GM10847 (cell line): Measurements from ENCODE around the gene C1orf226.

Source experiments
- POLR2A ChIP-seq: IDR thresholded peaks from 2 replicates; pipeline ENCODE4 v1.6.1; 2011; ENCODE audit not compliant: insufficient read length; ENCODE audit errors: extremely low read depth

C1orf226 gene

DNA sequence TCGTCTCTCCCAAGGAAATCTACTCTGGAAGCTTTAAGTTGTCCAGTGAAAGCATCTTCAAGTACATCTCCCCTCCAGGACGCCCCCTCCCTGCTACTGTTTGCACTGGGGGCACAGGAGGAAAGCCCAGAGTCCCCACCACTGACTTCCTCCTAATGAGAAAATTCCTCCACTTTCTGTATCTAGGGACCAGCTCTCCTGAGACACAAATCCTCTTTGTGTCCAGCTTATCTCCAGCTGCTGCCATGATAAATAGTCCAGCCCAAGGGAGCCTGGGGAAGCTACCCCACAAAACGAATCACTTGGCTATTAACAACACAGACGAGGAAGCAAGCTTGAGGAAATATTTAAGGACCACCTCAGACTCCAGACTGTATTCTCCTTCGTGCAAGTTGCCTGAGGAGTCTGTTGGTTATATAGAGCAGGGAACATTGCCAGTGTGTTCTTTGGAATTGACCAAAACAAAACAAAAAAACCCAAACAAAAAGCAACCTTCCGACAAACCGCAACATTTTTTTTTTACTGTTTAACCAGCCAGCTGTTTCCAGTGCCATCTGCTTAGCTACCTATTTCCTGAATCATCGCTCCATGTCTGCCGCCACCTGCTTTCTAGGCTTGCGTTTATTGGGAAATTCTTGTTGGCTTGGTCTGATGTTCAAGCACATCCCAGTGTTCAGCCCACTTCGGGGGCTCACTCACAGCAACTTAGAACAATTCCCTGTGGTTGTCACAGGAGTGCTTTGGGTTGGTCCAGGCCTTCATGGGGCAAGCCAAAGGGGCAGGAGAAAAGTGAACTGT lies 7.7 kb downstream of the C1orf226 start:
- TF ChIP-seq POLR2A: no peak

DNA sequence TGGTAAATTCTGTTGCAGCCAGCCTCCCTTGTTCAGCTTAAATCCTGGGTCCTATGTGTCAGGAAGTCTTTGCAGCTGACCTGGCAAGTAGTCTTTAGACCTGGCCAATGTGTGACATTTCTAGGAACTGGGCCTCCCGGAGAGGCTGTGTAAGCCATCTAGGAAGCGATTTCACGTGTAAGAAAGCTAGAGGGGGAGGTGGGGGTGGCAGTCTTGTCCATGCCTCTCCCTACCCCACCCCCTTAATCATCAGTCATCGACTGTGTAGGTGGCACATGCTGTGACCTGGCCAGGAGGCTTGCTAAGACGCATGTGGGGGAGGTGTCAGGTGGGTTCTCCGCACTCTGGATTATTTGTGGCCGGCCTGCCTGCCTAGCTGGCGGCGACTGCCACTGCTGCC lies 8.4 kb downstream of the C1orf226 start:
- TF ChIP-seq POLR2A: no peak

DNA sequence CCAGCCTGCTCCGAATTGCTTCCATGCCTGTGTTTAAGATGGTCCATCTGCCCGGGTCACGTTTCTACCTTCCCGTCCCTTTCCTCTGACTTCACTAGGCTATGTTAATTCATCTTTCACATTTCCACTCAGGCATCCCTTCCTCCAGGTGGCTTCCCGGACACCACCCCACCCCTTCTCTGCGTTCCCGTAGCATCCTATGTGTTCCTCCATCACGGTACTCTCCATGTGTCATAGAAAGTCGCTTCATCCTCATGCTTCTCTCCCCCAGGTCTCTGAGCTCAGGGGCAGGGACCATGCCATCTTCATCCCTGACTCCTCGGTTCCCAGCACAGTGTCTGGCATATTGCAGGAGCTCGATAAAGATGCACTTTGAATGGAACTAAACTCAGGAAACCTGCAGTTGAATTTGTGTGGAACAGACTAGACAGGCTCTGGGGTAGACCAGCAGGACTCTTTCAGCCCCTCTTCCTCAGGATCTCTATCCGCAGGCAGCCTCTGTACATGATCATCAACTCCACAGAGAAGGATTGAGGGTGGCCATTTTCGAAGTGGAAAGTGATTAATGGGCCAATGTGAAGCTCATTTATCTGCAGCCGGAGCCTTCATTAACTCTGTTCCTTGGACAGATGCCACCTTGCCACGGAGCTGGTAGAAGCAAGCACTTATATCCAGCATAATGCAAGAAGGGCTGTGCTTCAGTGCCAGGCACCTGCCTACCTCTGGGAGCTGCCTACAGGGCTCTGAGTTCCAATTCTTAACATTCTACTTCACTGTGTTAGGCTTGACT lies 9.1 kb downstream of the C1orf226 start:
- TF ChIP-seq POLR2A: no peak

DNA sequence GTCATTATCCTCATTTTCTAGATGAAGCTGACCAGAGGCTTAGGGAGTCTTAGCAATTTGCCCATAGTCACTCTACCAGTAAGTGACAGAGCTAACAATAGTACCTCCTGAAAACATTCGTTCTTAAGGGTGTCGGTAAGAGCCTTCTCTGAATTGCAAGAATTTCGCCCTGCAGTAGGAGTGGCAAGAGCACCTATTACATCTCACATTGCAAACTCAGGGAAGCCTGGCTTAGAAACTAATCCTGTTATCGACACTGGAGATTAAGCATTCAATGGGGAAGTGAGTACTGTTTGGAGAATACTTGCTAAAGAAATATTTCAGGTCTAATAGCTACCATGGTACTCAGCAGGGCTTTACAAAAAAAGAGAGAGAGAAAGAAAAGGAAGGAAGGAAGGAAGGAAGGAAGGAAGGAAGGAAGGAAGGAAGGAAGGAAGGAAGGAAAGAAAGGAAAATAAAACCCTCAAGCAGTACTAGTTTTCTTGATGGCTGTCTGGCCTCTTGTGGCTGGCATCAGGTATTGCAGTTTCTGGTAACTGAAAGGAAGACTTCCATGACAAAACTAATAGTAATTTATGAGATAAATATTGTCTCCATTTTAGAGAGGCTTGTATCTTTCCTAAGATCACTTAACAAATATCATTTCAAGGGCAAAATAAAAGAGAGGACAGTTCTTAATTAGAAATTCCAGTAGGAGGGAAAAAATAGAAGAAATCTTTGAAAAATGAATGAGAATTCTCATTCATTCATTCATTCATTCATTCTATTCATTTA lies 10.4 kb downstream of the C1orf226 start:
- TF ChIP-seq POLR2A: no peak

DNA sequence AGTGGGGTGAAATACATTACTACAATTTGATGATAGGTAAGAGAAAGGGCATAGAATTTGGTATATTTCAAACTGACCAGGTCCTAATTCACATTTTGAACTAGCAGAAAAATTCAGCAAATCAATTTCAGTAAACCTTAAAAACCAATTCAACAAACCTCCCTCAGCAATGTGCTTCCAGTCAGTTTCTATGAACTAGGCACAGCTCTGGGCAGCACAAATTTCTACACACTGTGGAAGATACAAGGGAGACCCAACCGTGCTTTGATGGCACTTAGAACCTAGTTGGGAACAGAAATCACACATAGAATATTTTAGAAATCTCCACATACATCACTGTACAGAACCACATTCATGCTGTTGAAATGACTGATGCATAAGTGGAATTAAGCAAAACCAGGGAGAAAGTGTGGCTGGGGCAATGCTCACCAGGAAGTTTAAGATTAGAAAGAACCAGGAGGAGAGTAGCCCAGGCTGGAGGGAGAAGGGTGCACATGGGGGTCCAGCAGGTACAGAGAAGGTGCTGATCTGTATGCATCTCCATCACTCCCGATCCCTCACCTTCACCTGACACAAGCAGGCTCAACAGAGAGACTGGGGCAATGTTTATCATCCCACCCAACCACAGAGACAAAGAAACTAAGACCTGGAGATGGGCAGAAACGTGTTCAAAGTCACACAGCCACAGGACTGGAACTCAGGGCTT lies 14.8 kb downstream of the C1orf226 start:
- no peak for TF ChIP-seq POLR2A

DNA sequence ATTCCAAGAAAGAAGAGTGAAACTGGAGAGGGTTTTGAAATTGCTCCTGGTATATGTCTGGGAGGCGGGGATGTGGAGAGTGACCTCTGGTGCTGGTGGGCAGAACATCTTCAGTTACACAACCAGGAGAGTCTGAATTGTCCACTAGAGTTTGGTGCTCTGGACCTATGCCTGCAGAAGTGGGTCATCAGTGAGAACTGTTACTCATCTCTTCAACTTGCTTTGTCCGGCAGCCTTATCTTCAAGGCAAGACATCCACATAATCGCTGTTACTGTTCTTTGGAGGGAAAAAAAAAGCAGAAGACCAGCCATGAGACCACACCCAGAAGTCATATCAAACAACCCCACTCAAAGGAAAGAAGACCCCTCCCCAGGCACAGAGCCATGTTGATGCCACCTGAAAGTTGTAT lies 15.5 kb downstream of the C1orf226 start:
- no peak for TF ChIP-seq POLR2A

DNA sequence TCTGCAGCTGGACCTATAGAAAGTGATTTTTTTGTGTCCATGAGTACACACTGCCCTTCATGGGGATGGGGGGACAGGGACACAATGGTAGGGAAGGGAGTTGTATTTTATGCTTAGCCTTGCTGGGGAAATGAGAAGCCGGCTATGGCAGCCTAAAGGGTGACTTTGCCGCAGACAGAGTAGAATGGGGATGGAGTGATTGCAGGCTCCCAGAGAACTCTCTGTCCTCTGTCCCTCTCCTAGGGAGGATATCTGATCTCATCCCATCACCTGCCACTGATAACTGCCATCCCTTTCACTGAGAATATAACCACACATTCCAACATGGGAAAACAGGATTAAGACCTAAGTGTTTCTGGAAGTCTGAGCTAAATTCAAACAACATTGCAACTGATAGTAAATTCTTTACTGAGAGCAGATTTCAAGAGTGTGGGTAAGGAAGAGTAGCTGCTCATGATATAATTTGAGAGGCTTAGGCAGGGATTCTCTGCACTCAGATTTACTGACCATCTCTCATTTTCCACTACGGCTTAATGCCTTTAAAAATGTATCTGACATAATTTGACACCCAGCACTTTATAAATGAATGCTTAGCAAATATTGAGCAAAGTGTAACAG lies 16.5 kb downstream of the C1orf226 start:
- no peak for TF ChIP-seq POLR2A

DNA sequence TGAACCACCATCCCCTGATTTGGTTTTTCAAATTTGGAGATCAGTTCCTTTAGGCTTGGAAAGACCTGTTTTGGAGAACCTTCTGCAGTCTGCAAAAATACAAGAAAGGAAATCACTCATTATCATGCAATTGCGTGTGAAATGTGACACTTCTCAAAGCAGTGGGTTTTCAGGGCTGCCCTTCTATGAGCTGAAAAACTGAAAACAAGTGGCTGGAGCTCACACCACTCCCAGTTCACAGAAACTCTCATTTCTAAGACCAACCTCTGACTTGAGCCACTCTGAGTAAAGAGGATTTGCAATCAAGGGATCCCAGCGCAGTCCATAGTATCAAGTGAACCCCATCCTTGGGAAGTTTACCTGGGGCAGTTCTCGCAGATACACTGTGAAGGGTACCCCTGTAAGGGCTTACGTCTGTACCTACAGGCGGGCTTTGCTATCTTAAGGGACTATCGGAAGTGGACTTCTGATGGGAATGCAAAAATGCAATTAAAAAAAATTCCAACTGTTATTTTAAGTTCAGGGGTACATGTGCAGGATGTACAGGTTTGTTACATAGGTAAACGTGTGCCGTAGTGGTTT lies 17.6 kb downstream of the C1orf226 start:
- TF ChIP-seq POLR2A: no peak

DNA sequence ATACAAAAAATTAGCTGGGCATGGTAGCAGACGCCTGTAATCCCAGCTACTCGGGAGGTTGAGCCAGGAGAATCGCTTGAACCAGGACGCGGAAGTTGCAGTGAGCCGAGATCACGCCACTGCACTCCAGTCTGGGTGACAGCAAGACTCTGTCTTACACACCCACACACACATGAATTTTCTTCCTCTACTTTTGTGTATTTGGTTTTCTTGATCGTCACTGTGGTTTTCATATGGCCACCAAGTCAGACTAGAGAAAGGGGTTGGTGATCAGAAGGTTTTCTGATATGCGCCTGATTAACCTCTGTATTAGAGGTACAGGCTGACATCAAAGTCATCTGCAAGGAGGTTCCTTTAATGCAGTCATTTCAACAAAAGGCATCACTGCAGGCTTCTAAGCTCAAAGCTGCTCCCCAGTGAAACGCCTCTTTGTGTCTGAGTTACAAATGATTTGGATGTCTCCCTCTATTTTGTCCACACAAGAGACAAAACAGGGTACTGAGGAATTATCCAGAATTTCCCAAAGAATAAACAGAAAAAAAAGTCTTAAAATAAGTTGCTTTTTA lies 19.3 kb downstream of the C1orf226 start:
- TF ChIP-seq POLR2A: no peak

DNA sequence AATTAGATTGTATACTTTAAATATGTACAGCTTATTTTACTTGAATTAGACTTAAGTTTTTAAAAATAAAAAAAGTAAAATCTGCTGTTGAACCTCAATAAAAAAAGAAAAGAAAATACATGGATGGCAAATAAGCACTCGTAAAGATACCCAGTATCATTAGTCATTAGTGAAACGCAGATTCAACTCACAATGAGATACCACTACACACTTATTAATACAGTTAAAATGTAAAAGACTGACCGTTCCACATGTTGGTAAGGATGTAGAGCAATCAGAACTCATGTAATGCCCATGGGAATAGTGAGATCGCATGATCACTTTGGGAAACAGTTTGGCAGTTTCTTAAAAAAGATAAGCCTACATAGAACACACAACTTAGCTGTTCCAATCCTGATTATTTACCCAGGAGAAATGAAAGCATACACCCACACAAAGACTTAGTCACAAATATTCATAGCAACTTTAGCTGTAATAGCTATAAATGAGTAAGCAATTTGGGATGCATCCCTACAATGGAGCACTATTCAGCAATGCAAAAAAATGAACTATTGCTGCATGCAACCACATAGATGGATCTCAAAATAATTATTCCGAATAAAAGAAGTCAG lies 23.1 kb downstream of the C1orf226 start:
- TF ChIP-seq POLR2A: no peak

DNA sequence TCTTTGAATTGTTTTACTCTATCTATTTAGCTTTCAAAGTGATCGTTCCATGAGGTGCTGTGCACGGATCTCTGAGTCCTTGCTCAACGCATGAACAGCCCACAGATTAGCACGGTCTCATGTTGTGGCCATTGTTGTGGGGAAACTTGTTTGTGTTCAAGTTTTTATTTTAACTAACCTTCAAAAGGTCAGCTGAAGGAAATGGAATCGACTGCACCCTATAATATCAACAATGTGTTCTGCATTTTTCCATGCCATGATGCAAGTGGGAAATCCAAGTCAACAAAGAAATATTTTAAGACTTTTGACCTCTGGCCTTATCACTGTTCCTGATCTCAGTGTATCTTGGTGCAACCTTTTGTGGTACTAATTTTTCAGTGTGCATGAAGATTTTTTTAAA lies 24.3 kb downstream of the C1orf226 start:
- no peak for TF ChIP-seq POLR2A

DNA sequence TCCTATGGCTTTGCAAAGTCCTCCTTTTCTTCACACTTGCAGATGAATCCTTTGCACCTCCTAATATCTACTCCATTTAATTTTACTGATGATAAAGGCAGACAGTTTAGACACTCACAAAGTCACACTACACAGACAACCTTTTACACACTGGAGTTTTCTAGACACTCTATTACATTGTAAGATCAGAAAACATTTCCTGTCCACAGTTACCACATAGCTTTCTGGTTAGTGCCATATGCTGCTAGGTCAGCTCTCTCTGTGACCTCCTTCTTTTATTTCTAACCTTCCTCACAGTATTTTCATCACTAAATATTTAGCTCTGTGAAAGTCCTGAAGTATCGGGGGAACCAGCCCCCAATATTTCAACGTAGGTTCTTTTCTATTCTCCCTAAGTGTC lies 25.3 kb downstream of the C1orf226 start:
- TF ChIP-seq POLR2A: no peak

DNA sequence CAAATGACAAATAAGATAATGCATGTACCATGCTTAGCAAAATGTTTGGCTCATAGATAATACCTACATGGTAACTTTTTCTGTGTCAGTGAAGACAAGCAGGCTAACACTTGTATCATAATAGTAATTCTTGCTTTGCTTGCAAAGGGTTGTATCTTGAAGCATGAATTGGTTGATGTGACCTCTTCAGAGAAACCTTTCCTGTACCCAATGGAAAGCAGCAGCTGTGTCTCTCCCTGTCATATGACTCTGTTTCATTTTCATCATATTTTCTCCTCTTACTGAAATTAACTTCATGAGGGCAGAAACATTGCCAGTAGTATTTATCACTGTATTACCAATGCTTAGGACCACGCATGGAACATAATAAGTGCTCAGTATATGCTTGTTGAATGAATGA lies 26.0 kb downstream of the C1orf226 start:
- no peak for TF ChIP-seq POLR2A

DNA sequence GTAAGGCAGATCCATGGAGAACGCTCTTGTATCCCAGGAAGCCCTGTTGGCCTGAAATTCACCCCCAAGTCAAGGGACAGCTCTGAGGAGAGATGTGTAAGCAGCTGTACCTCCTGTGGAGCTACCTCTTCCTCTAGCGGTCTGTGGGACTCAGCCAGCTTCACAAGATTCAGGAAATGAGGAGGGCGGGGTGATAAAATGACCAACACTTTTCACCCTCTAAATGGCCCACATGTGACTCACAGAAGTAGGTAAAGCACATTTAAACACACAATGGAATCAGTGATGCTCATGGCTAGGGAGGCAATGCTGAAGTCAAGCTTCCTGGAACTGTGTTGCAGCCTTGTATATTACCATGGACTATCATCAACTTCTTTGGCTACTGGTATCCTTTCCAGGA lies 30.5 kb downstream of the C1orf226 start, which contains the start of gene SH2D1B:
Gene SH2D1B, minus strand, starts transcription at position 135 of the 400 bp plus-strand sequence. Its CDS starts 120 bp downstream, at position 15.
- no peak for TF ChIP-seq POLR2A
